Retinal pigment epithelial cell (primary cell): Measurements from ENCODE around the gene PHKA2.
A peak's percentile ranks its signal among the peaks of the same experiment; 100 is the strongest.
"Not testable (repeated sequence)": the region's sequence is repeated elsewhere in the genome, so short reads cannot be mapped to it uniquely, and the experiment has no call there.

Experiments
- DNase-seq: peaks from one replicate; pipeline ENCODE4 v3.0.0-alpha.2; 2010; ENCODE audit warnings: low read depth
- H3K4me3 ChIP-seq: 2 replicates; pipeline ENCODE4 v1.5.1; 2011; ENCODE audit warnings: mild to moderate bottlenecking, low read length, control low read depth, moderate library complexity
- TF ChIP-seq, protein P1 (sequence below): conservative IDR thresholded peaks from 2 replicates; pipeline ENCODE4 v1.5.1; 2011; ENCODE audit warnings: low read depth, low read length, control low read depth, inconsistent platforms

The PHKA2 gene

GRCh38 chrX:18983666-18984380 lies at the start of gene PHKA2:
Gene PHKA2, minus strand, starts transcription at chrX:18984114. Its CDS starts 182 bp downstream, at chrX:18983932.
- TF ChIP-seq, protein P1, sequence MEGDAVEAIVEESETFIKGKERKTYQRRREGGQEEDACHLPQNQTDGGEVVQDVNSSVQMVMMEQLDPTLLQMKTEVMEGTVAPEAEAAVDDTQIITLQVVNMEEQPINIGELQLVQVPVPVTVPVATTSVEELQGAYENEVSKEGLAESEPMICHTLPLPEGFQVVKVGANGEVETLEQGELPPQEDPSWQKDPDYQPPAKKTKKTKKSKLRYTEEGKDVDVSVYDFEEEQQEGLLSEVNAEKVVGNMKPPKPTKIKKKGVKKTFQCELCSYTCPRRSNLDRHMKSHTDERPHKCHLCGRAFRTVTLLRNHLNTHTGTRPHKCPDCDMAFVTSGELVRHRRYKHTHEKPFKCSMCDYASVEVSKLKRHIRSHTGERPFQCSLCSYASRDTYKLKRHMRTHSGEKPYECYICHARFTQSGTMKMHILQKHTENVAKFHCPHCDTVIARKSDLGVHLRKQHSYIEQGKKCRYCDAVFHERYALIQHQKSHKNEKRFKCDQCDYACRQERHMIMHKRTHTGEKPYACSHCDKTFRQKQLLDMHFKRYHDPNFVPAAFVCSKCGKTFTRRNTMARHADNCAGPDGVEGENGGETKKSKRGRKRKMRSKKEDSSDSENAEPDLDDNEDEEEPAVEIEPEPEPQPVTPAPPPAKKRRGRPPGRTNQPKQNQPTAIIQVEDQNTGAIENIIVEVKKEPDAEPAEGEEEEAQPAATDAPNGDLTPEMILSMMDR, result no peak
- H3K4me3 ChIP-seq, result peak within 1 kb of the TSS; percentile 63
- no peak for DNase-seq

DNA sequence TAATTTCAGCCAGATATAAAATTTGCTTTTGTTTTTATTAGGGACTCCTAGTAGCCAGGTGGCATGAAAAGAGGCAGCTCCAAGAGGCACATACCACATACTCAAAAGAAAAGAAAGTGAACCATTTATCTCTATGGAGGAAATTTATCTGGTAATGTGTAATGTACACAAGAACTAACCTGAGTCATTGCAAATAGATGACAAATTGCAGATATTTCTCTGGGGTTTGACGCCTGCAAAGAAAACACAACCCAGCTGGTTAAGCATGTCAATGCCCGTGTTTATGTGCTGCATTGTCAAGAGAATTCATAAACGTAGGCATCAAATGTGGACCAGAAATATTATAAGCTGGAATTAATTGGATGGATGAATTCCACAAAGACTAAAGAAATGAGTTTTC lies 46.9 kb upstream of the PHKA2 start:
- H3K4me3 ChIP-seq, result no peak overlapping the region
- TF ChIP-seq, protein P1, result no peak
- DNase-seq, result no peak

- DNase-seq, result no peak
- TF ChIP-seq, protein P1, result no peak
- H3K4me3 ChIP-seq, result no peak overlapping the region
Observed at GRCh38 chrX:19028560-19028959, 44.6 kb upstream of the PHKA2 start.

- TF ChIP-seq, protein P1, result no peak
- no peak for DNase-seq
- H3K4me3 ChIP-seq, result no peak overlapping the region
Observed at GRCh38 chrX:19024366-19024765, 40.5 kb upstream of the PHKA2 start.

DNA sequence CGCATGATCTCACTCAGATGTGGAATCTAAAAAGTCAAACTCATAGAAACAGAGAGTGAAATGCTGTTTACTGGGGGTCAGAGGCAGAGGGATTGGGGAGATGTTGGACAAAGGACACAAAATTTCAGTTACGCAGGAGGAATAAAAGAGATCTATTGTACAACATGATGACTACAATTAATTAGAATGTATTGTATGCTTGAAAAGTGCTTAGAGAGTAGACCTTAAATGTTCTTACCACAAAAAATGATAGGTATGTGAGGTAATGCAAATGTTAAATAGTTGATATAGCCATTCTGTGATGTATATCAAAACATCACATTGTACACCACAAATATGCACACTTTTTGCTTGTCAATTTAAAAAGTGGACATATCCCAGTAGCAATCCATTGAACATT lies 36.1 kb upstream of the PHKA2 start:
- DNase-seq, result no peak
- TF ChIP-seq, protein P1, result no peak
- H3K4me3 ChIP-seq, result no peak overlapping the region

- DNase-seq, result no peak
- TF ChIP-seq, protein P1, result peak; percentile 67
- H3K4me3 ChIP-seq, result no peak overlapping the region
Observed at GRCh38 chrX:19017271-19017670, 33.4 kb upstream of the PHKA2 start.

- not testable (repeated sequence) for DNase-seq
Observed at GRCh38 chrX:19016614-19017013, 32.7 kb upstream of the PHKA2 start.

More at GRCh38 chrX:19016614-19017013, 32.7 kb upstream of the PHKA2 start:
- H3K4me3 ChIP-seq, result not testable (repeated sequence)
